Measurements from ENCODE around the gene FGD2. TPM values are rescaled to one million over a fixed set of nuclear protein-coding genes. Genes with fewer than 3 reads are reported as not detected.
"Not testable (repeated sequence)": the region's sequence is repeated elsewhere in the genome, so short reads cannot be mapped to it uniquely, and the experiment has no call there.

The FGD2 gene
- total RNA-seq, 1 experiment from 2014 or later: not detected

GRCh38 chr6:36990401-36990800 is 15.1 kb upstream of the FGD2 start:
- DNase-seq (ENCODE audit: low read depth): not testable (repeated sequence)

- no peak for DNase-seq (ENCODE audit: low read depth)
These were observed 7.4 kb upstream of the FGD2 start for GRCh38 chr6:36997811-36998722.

GRCh38 chr6:36998723-36999038 is 6.8 kb upstream of the FGD2 start:
- DNase-seq (ENCODE audit: low read depth): no peak

GRCh38 chr6:36999061-36999750 is 6.2 kb upstream of the FGD2 start:
- DNase-seq (ENCODE audit: low read depth): no peak

- no peak for DNase-seq (ENCODE audit: low read depth)
These were observed 5.7 kb upstream of the FGD2 start for GRCh38 chr6:36999751-37000125.

GRCh38 chr6:37004044-37004980 is 1.1 kb upstream of the FGD2 start:
- no peak for DNase-seq (ENCODE audit: low read depth)

- DNase-seq (ENCODE audit: low read depth): no peak
These were observed 542 bp downstream of the FGD2 start for GRCh38 chr6:37005827-37006567.

GRCh38 chr6:37006793-37007339 is 1.4 kb downstream of the FGD2 start:
- DNase-seq (ENCODE audit: low read depth): no peak

GRCh38 chr6:37007340-37008043 is 2.0 kb downstream of the FGD2 start:
- DNase-seq (ENCODE audit: low read depth): no peak

GRCh38 chr6:37008484-37009465 is 3.3 kb downstream of the FGD2 start:
- no peak for DNase-seq (ENCODE audit: low read depth)

- no peak for DNase-seq (ENCODE audit: low read depth)
These were observed 5.0 kb downstream of the FGD2 start for GRCh38 chr6:37010402-37010892.

GRCh38 chr6:37011656-37012378 is 6.4 kb downstream of the FGD2 start:
- no peak for DNase-seq (ENCODE audit: low read depth)

- no peak for DNase-seq (ENCODE audit: low read depth)
These were observed 8.3 kb downstream of the FGD2 start for GRCh38 chr6:37013516-37014491.

- DNase-seq (ENCODE audit: low read depth): no peak
These were observed 9.2 kb downstream of the FGD2 start for GRCh38 chr6:37014667-37015066.

- DNase-seq (ENCODE audit: low read depth): no peak
These were observed 10.1 kb downstream of the FGD2 start for GRCh38 chr6:37015532-37015931.

GRCh38 chr6:37016995-37017394 is 11.5 kb downstream of the FGD2 start:
- DNase-seq (ENCODE audit: low read depth): no peak

GRCh38 chr6:37017606-37018197 is 12.2 kb downstream of the FGD2 start:
- DNase-seq (ENCODE audit: low read depth): no peak
